Naive B cell (primary cell): Measurements from ENCODE around the gene TMED1. TPM values are rescaled to one million over a fixed set of nuclear protein-coding genes. Genes with fewer than 3 reads are reported as not detected.

ENCODE experiments used
- ATAC-seq, 2 donors: fragments of 150-1000 bp; cut with Tn5 transposase; 2 replicates each; pipeline ENCODE4 v1.10.0; 2021; ENCODE audit warnings: low read depth in 2 of 2, mild to moderate bottlenecking in 2 of 2, moderate library complexity in 2 of 2
- DNase-seq: peaks from one replicate; pipeline ENCODE4 v3.0.0; 2022
- H3K27ac Mint-ChIP-seq, 6 donors: one replicate each; pipeline ENCODE4 v1.8.0; 2020 to 2022; ENCODE audit warnings: mild to moderate bottlenecking in 6 of 6, mixed read lengths in 6 of 6, moderate library complexity in 5 of 6, inconsistent platforms in 2 of 6
- H3K27me3 Mint-ChIP-seq, 3 donors: one replicate each; pipeline ENCODE4 v1.8.0; 2021 to 2022; ENCODE audit warnings: mixed read lengths in 3 of 3, mild to moderate bottlenecking in 1 of 3
- H3K36me3 Mint-ChIP-seq, 2 donors: one replicate each; pipeline ENCODE4 v1.8.0; 2020 to 2022; ENCODE audit warnings: mixed read lengths in 2 of 2, inconsistent platforms in 1 of 2, mild to moderate bottlenecking in 1 of 2
- H3K4me1 Mint-ChIP-seq, 3 donors: one replicate each; pipeline ENCODE4 v1.8.0; 2020 to 2022; ENCODE audit warnings: mixed read lengths in 3 of 3, inconsistent platforms in 1 of 3, mild to moderate bottlenecking in 1 of 3, moderate library complexity in 1 of 3
- H3K4me3 Mint-ChIP-seq, 8 donors: one replicate each; pipeline ENCODE4 v1.8.0; 2020 to 2022; ENCODE audit warnings: mild to moderate bottlenecking in 8 of 8, mixed read lengths in 8 of 8, moderate library complexity in 8 of 8, inconsistent platforms in 2 of 8
- H3K9me3 Mint-ChIP-seq, 7 donors: one replicate each; pipeline ENCODE4 v1.8.0; 2020 to 2022; ENCODE audit warnings: mixed read lengths in 7 of 7, mild to moderate bottlenecking in 5 of 7, inconsistent platforms in 2 of 7, moderate library complexity in 1 of 7
- polyA plus RNA-seq, 6 donors: library from polyadenylated mRNA; unstranded; fragments of 300-500 nt; fragmentation: Illumina TruSeq; gene quantifications; one replicate each; pipeline ENCODE4 v1.2.3, GENCODE V29; 2021; ENCODE audit warnings: low read depth in 6 of 6

TMED1 gene
- polyA plus RNA-seq, 6 donors from 2014 or later, result 17.4 to 25.8 (median 22.3) TPM

DNA sequence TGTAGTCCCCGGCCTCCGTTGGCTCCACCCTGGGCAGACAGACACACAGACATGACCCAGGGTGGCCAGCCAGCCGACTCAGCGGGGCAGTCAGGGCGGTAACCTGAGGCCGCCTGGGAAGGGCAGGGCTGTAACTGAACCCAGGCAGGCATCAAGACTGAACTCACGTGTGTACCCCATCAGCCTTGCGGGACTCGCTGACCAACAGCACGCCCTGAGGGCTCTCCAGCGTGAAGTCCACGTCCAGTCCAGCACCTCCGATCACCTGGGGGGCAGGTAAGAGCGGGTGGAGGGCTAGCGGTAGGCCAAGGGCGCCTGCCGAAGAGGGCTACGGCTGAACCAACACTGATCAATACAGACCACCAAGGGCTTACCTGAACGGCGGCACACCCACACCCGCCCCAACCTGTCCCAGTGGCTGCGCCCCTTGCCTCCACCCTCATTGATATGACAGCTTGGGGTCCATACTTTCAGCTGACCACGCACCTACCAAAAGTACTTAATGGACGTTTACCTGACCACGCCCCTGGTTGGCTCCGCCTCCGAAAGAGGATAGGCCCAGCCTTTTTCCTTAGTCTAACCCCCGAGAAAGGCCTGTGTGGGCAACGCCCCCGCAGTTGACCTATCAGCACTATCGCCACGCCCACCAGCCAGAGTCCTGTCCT is 791 bp downstream of the TMED1 start:
- Mint-ChIP-seq H3K36me3 (peaks cover 5 to 11% of the 10 kb centered on the region in 2 donors), H3K4me3 (peak overlapping the region; percentile 90 to 100 (median 99)), H3K27me3 (no peaks in the 10 kb centered on the region), H3K27ac (peak overlapping the region; percentile 99 to 100 (median 100)), H3K4me1 (peaks cover 12 to 19% (median 18%) of the 10 kb centered on the region in 3 donors), H3K9me3 (peaks cover 4 to 19% (median 9%) of the 10 kb centered on the region in 7 donors)
- no peak for ATAC-seq
- DNase-seq, result no peak

DNA sequence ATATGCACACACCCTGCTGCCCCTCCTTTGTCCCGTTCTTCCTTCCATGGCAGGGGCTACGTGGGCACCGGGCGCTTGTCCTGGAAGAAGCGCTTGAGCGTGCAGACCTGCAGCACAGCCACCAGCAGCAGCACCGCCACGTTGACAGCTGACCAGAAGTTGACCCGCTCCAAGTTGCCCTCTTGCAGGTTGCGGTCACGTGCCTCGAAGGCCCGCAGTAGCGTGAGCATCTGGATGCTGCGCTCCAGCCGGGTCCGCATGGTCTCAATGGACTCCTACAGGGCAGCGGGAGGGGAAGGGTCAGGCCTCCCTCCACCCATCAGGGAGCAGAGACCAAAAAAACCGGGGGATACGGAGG is 3.1 kb downstream of the TMED1 start:
- peaks cover 12 to 19% (median 18%) of the 10 kb centered on the region in 3 donors for H3K4me1 Mint-ChIP-seq
- no peak for DNase-seq
- H3K27me3 Mint-ChIP-seq, result no peaks in the 10 kb centered on the region
- no peak overlapping the region for H3K27ac Mint-ChIP-seq
- peaks cover 4 to 11% (median 9%) of the 10 kb centered on the region in 7 donors for H3K9me3 Mint-ChIP-seq
- peak overlapping the region in 1 of 8 donors; percentile 56 for H3K4me3 Mint-ChIP-seq
- ATAC-seq, result no peak
- peaks cover 5 to 11% of the 10 kb centered on the region in 2 donors for H3K36me3 Mint-ChIP-seq

DNA sequence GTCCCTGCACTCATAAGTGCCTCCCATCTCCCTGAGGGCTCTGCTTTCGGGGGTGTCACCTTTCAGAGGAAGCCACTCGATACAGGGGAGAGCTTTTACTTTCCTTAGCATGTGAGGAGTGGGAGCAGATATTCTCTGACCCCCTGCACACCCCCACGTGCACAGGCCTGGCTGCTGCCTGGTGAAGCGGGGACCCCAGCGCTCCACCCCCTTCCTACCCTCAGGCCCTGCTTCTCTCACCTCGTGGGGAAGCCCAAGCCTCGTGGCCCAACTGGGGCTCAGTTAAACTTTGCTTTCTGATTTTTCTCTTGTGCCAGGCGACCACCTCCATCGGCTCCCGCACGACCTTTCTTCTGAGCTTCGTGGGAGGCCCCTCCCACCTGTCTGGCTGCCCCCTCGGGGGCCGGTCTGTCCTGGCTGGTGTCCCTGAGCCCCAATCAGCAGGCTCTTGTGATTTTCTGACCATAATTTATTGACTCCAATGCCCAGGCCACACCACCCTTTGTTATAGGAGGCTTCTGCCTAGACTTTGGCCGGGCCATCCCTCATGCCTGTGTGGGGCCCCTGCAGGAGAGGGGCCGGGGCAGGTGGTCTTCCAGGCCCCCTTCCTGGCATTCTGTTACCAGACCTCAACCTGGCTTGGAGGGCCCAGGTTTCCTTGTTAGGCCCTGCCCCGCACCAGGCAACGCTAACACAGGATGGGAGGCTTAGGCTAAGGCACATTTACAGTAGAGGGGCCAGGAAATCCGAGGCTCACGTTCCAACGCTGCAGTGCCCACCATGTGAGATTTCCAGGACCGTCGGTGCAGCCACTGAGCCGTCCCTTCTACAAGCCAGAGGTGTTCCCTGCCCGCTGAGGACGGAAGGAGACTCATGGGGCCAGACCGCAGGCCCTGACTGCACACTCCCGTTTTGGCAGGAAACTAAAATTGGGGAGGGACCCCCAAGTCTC is 3.7 kb downstream of the TMED1 start:
- H3K27ac Mint-ChIP-seq, result peak overlapping the region in 4 of 6 donors; percentile 57 to 97 (median 74)
- peaks cover 5 to 11% of the 10 kb centered on the region in 2 donors for H3K36me3 Mint-ChIP-seq
- no peak for DNase-seq
- no peak for ATAC-seq
- peaks cover 4 to 11% (median 9%) of the 10 kb centered on the region in 7 donors for H3K9me3 Mint-ChIP-seq
- H3K4me1 Mint-ChIP-seq, result peaks cover 12 to 19% (median 18%) of the 10 kb centered on the region in 3 donors
- no peak overlapping the region for H3K4me3 Mint-ChIP-seq
- no peaks in the 10 kb centered on the region for H3K27me3 Mint-ChIP-seq

DNA sequence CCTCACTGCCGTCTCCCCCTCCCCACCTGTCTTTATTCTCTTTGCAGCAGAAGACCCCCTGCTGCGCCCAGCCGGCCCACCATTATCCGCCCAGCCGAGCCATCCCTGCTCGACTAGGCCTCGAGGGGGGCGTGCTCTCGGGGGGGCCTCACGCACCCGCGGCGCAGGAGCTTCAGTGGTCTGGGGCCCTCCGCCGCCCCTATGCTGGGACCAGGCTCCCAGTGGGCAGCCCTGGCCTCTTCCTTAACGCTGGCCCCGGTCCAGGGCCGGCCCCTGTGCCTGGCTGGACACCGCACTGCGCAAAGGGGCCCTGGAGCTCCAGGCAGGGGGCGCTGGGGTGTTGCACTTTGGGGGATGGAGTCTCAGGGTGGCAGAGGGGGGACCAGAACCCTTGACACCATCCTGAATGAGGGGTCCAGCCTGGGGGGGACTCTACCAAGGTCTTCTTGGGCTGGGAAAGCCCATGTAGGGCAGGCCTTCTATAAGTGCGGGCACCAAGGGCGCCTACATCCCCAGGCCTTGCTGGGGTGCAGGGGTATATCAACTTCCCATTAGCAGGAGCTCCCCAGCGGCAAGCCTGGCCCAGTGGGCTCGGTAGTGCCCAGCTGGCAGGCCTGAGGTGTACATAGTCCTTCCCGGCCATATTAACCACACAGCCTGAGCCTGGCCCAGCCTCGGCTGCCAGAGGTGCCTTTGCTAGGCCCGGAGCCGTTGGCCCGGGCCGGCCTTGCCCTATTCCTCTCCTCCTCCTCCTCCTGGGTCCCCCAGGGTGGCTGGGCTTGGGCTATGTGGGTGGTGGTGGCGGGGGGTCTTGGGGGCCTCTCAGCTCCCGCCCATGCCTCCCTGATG is 4.9 kb downstream of the TMED1 start:
- Mint-ChIP-seq H3K4me3 (no peak overlapping the region), H3K27ac (peak overlapping the region in 3 of 6 donors; percentile 61 to 85 (median 72)), H3K9me3 (peaks cover 0 to 4% (median under 1%) of the 10 kb centered on the region in 7 donors), H3K4me1 (peaks cover 8 to 9% (median 9%) of the 10 kb centered on the region in 3 donors), H3K36me3 (peaks cover 4 to 7% of the 10 kb centered on the region in 2 donors), H3K27me3 (no peaks in the 10 kb centered on the region)
- DNase-seq (no peak), ATAC-seq (no peak)

DNA sequence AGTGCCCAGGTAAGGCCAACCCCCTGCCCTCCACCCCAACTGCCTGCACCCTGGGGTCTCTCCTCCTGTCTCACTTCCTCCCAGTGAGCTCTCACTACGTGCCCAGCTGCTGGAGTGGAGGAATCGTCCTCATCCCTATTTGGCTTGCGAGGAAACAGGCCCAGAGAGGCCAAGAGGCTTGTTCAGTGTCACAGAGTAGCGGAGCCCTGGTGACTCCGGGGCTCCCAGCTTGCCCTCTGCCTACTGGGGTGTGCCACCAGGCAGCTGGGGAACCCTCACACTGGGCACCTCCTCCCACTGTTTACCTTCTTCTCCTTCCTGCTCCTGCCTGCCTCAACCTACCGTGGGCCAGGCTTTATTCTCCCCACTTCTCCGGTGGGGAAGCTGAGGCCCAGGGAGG is 5.6 kb downstream of the TMED1 start:
- ATAC-seq (no peak), DNase-seq (no peak)
- Mint-ChIP-seq H3K27me3 (no peaks in the 10 kb centered on the region), H3K9me3 (peaks cover 0 to 1% (median 0%) of the 10 kb centered on the region in 7 donors), H3K27ac (peak overlapping the region in 2 of 6 donors; percentile 72 to 89), H3K4me3 (no peak overlapping the region), H3K4me1 (peaks cover under 1 to 4% (median 1%) of the 10 kb centered on the region in 3 donors), H3K36me3 (peaks cover 0 to 4% of the 10 kb centered on the region in 2 donors)

DNA sequence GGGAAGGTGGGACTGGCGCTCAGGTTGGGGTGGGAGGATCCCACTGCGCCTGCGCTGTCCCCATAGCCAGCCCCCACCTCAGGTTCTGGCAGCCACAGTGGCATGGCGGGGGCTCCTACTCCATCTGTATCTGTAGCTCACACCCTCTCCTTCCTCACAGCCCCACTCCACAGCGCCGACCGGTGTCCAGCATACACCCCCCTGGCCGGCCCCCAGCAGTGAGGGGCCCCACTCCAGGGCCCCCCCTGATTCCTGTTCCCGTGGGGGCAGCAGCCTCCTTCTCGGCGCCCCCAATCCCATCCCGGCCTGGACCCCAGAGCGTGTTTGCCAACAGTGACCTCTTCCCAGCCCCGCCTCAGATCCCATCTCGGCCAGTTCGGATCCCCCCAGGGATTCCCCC is 6.0 kb downstream of the TMED1 start:
- no peak for ATAC-seq
- Mint-ChIP-seq H3K4me1 (peaks cover 0 to 2% (median 0%) of the 10 kb centered on the region in 3 donors), H3K36me3 (peaks cover 0 to 4% of the 10 kb centered on the region in 2 donors), H3K9me3 (peaks cover 0 to 1% (median 0%) of the 10 kb centered on the region in 7 donors), H3K27ac (peak overlapping the region in 4 of 6 donors; percentile 24 to 89 (median 68)), H3K4me3 (no peak overlapping the region), H3K27me3 (no peaks in the 10 kb centered on the region)
- no peak for DNase-seq

DNA sequence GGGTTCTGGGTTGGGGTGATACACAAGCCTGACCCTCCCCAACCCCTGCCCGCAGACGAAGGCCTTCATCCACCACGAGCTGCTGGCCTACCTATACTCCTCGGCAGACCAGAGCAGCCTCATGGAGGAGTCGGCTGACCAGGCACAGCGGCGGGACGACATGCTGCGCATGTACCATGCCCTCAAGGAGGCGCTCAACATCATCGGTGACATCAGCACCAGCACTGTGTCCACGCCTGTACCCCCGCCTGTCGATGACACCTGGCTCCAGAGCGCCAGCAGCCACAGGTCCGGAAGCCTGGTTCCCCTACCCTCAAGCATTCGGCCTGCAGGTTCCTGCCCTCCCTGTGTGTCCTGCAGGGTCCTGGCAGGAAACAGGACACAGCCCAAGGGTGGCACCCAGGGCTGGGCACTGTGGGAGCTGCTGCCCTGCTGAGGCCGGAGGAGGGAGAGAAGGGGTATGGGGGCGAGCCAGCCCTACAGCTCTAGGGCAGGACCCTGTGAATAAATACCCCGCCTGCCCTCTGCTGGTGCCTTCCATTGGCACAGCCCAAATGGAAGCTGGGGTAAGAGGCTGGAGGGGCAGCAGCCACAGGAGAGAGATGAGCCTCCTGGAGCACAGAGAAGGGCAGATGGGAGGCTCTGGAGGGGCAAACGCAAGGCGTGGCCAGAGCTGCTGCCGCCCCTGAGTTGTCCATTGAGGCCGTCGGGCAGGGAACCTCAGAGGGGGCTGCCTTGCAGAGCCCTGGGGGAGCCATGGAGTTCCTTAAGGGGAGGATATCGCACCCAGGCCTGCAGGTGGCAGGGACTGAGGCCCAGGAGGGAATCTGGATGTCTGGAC is 6.8 kb downstream of the TMED1 start:
- Mint-ChIP-seq H3K4me1 (peaks cover 0 to 2% (median 0%) of the 10 kb centered on the region in 3 donors), H3K4me3 (no peak overlapping the region), H3K27me3 (no peaks in the 10 kb centered on the region), H3K27ac (peak overlapping the region in 3 of 6 donors; percentile 59 to 72 (median 63)), H3K36me3 (peaks cover 0 to 4% of the 10 kb centered on the region in 2 donors), H3K9me3 (peaks cover 0 to 1% (median 0%) of the 10 kb centered on the region in 7 donors)
- ATAC-seq, result peak; percentile 30 to 47
- DNase-seq, result no peak

DNA sequence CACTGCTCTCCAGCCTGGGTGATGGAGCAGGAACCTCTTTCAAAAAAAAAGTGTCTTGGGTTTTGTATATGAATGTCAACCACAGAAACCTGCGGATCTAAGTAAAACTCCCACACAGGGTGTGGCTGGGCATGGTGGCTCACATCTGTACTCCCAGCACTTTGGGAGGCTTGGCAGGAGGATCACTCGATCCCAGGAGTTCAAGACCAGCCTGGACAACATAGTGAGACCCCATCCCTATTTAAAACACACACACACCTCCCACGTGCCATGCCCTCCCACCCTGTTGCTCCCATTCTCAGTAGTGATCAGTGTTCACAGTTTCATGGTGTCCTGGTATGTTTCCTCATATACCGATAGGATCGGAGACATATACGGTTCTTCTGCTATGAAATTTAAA is 9.2 kb downstream of the TMED1 start:
- DNase-seq (no peak), ATAC-seq (no peak)
- Mint-ChIP-seq H3K4me3 (no peak overlapping the region), H3K9me3 (no peaks in the 10 kb centered on the region), H3K36me3 (peaks cover 0 to 4% of the 10 kb centered on the region in 2 donors), H3K27ac (no peak overlapping the region), H3K4me1 (peaks cover 0 to 2% (median 0%) of the 10 kb centered on the region in 3 donors), H3K27me3 (no peaks in the 10 kb centered on the region)

DNA sequence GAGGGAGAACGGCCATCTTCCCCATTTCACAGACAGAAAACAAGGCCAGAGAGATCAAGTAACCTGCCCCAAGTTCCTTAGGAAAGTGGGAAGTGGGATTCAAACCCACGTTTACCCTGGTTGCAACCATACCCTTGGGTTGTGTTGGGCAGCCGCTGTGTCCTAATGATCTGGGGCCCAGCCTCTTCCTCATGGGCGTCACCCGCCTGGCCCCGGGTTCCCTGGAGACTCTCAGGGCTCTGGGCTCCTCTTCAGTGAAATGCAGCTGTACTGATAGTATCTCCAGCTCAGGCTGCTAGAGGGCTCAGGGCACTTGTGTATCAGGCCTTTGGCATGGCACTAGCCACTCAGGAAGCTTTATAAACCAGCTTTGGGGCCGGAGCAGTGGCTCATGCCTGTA is 9.8 kb downstream of the TMED1 start:
- Mint-ChIP-seq H3K9me3 (no peaks in the 10 kb centered on the region), H3K27ac (peak overlapping the region in 3 of 6 donors; percentile 15 to 70 (median 31)), H3K4me1 (peaks cover 0 to 2% (median 0%) of the 10 kb centered on the region in 3 donors), H3K36me3 (peaks cover 0 to 4% of the 10 kb centered on the region in 2 donors), H3K4me3 (no peak overlapping the region), H3K27me3 (no peaks in the 10 kb centered on the region)
- ATAC-seq, result no peak
- DNase-seq, result no peak

DNA sequence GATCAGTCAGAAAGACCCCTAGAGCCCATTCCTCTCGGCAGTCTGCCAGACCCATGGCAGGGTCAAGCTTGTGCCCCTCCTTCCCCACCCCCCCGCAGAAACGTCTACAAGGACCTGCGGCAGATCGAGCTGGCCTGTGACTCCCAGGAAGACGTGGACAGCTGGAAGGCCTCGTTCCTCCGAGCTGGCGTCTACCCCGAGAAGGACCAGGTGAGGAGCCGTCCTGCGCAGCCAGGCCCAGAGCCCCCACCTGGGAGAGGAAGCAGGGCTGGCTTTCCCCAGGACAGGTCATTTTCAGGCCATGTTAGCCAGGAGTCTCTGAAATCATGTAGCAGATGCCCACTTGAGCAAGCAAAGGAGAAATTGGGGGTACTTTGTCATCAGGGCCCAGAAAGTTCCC is 12.3 kb downstream of the TMED1 start:
- Mint-ChIP-seq H3K36me3 (peaks cover 4 to 15% of the 10 kb centered on the region in 2 donors), H3K4me3 (no peak overlapping the region), H3K27me3 (no peaks in the 10 kb centered on the region), H3K27ac (peak overlapping the region in 1 of 6 donors; percentile 23), H3K9me3 (peaks cover 0 to 2% (median 0%) of the 10 kb centered on the region in 7 donors), H3K4me1 (peaks cover 0 to 5% (median 2%) of the 10 kb centered on the region in 3 donors)
- DNase-seq, result no peak
- ATAC-seq, result no peak

DNA sequence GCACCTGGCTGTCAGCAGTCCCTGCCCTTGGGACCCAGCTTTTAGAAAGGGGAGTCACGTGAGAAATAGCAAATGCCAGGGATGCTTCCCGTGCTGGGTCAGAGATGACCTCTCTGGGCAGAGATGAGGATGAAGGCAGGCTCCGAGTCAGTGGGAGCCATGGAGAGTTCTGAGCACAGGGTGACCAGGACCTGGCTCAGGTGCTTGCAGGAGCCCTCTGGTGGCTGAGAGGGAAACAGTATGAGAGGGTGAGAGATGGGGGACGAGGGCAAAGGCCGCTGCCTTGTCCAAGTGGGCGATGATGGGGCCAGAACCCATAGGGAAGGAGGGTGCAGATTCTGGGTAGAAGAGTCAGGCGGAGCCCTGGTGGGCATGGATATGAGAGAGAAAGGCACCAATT is 15.8 kb downstream of the TMED1 start:
- DNase-seq (no peak), ATAC-seq (peak; percentile 33 to 42)
- Mint-ChIP-seq H3K27me3 (no peaks in the 10 kb centered on the region), H3K4me3 (peak overlapping the region in 1 of 8 donors; percentile 62), H3K27ac (peak overlapping the region in 4 of 6 donors; percentile 25 to 91 (median 64)), H3K9me3 (peaks cover 0 to 2% (median 0%) of the 10 kb centered on the region in 7 donors), H3K4me1 (peaks cover 0 to 5% (median 0%) of the 10 kb centered on the region in 3 donors), H3K36me3 (peaks cover 0 to 15% of the 10 kb centered on the region in 2 donors)
